HG03521 (cell line): ENCODE measurements around the gene LUZP2.

Source experiments
- ATAC-seq: cut with Tn5 transposase; IDR thresholded peaks from one replicate; pipeline ENCODE4 v1.9.1; 2021; ENCODE audit warnings: mild to moderate bottlenecking, moderate library complexity; ENCODE audit not compliant: unreplicated experiment

Gene LUZP2

GRCh38 chr11:24805671-24806070 lies 308.8 kb downstream of the LUZP2 start:
- no peak for ATAC-seq

GRCh38 chr11:24808173-24808572 lies 311.3 kb downstream of the LUZP2 start:
- ATAC-seq = no peak

- no peak for ATAC-seq
Measured at GRCh38 chr11:24819006-24819405, 322.2 kb downstream of the LUZP2 start.

GRCh38 chr11:24819863-24820434 lies 323.1 kb downstream of the LUZP2 start:
- no peak for ATAC-seq

GRCh38 chr11:24820541-24820940 lies 323.7 kb downstream of the LUZP2 start:
- no peak for ATAC-seq

- no peak for ATAC-seq
Measured at GRCh38 chr11:24828938-24829605, 332.2 kb downstream of the LUZP2 start.

- no peak for ATAC-seq
Measured at GRCh38 chr11:24833573-24833972, 336.7 kb downstream of the LUZP2 start.

- ATAC-seq = no peak
Measured at GRCh38 chr11:24837112-24837511, 340.3 kb downstream of the LUZP2 start.

- ATAC-seq = no peak
Measured at GRCh38 chr11:24842308-24842707, 345.5 kb downstream of the LUZP2 start.

GRCh38 chr11:24844406-24844805 lies 347.6 kb downstream of the LUZP2 start:
- no peak for ATAC-seq

GRCh38 chr11:24848857-24849256 lies 352.0 kb downstream of the LUZP2 start:
- ATAC-seq = no peak

- no peak for ATAC-seq
Measured at GRCh38 chr11:24855951-24856350, 359.1 kb downstream of the LUZP2 start.

- no peak for ATAC-seq
Measured at GRCh38 chr11:24859801-24860300, 363.0 kb downstream of the LUZP2 start.

GRCh38 chr11:24861440-24861839 lies 364.6 kb downstream of the LUZP2 start:
- no peak for ATAC-seq

- ATAC-seq = no peak
Measured at GRCh38 chr11:24866743-24867142, 369.9 kb downstream of the LUZP2 start.

- no peak for ATAC-seq
Measured at GRCh38 chr11:24870048-24870447, 373.2 kb downstream of the LUZP2 start.

- no peak for ATAC-seq
Measured at GRCh38 chr11:24872186-24872585, 375.3 kb downstream of the LUZP2 start.

- ATAC-seq = no peak
Measured at GRCh38 chr11:24872651-24873311, 375.9 kb downstream of the LUZP2 start.

GRCh38 chr11:24880962-24881361 lies 384.1 kb downstream of the LUZP2 start:
- ATAC-seq = no peak

GRCh38 chr11:24885580-24886173 lies 388.8 kb downstream of the LUZP2 start:
- no peak for ATAC-seq

GRCh38 chr11:24886880-24887619 lies 390.2 kb downstream of the LUZP2 start:
- ATAC-seq = no peak
